HEK293T (cell line): ENCODE measurements around the gene INHBC.

ENCODE experiments used
- ARNT ChIP-seq: fragments of 450-650 bp; IDR thresholded peaks from 2 replicates; pipeline ENCODE4 v1.6.1; 2017; ENCODE audit warnings: mild to moderate bottlenecking
- BHLHE40 ChIP-seq: fragments of 450-650 bp; IDR thresholded peaks from 2 replicates; pipeline ENCODE4 v1.6.1; 2016; ENCODE audit warnings: mild to moderate bottlenecking, moderate library complexity, borderline replicate concordance
- CTBP1 ChIP-seq: fragments of 450-650 bp; IDR thresholded peaks from 2 replicates; pipeline ENCODE4 v1.6.1; 2016; ENCODE audit warnings: borderline replicate concordance
- ELF4 ChIP-seq: fragments of 450-650 bp; IDR thresholded peaks from 2 replicates; pipeline ENCODE4 v1.6.1; 2017; ENCODE audit warnings: antibody characterized with exemption
- FOXK2 ChIP-seq: fragments of 450-650 bp; IDR thresholded peaks from 2 replicates; pipeline ENCODE4 v1.6.1; 2016; ENCODE audit warnings: mild to moderate bottlenecking
- FOXM1 ChIP-seq: fragments of 450-650 bp; IDR thresholded peaks from 2 replicates; pipeline ENCODE4 v1.6.1; 2017; ENCODE audit warnings: mild to moderate bottlenecking, borderline replicate concordance
- HDGF ChIP-seq: fragments of 450-650 bp; IDR thresholded peaks from 2 replicates; pipeline ENCODE4 v1.6.1; 2017; ENCODE audit warnings: antibody characterized with exemption, borderline replicate concordance
- L3MBTL2 ChIP-seq: fragments of 450-650 bp; conservative IDR thresholded peaks from 2 replicates; pipeline ENCODE4 v1.6.1; 2016; ENCODE audit warnings: mild to moderate bottlenecking
- LEF1 ChIP-seq: fragments of 450-650 bp; IDR thresholded peaks from 2 replicates; pipeline ENCODE4 v1.6.1; 2017; ENCODE audit warnings: mild to moderate bottlenecking, borderline replicate concordance
- SP1 ChIP-seq: fragments of 450-650 bp; IDR thresholded peaks from 2 replicates; pipeline ENCODE4 v1.6.1; 2017
- SUZ12 ChIP-seq: fragments of 450-650 bp; IDR thresholded peaks from 2 replicates; pipeline ENCODE4 v1.6.1; 2016; ENCODE audit warnings: mild to moderate bottlenecking
- TARDBP ChIP-seq: fragments of 450-650 bp; IDR thresholded peaks from 2 replicates; pipeline ENCODE4 v1.6.1; 2016
- ZNF384 ChIP-seq: fragments of 450-650 bp; IDR thresholded peaks from 2 replicates; pipeline ENCODE4 v1.6.1; 2016
- TF ChIP-seq, protein P1 (sequence below): fragments of 450-650 bp; IDR thresholded peaks from 2 replicates; pipeline ENCODE4 v1.6.1; 2016

DNA sequence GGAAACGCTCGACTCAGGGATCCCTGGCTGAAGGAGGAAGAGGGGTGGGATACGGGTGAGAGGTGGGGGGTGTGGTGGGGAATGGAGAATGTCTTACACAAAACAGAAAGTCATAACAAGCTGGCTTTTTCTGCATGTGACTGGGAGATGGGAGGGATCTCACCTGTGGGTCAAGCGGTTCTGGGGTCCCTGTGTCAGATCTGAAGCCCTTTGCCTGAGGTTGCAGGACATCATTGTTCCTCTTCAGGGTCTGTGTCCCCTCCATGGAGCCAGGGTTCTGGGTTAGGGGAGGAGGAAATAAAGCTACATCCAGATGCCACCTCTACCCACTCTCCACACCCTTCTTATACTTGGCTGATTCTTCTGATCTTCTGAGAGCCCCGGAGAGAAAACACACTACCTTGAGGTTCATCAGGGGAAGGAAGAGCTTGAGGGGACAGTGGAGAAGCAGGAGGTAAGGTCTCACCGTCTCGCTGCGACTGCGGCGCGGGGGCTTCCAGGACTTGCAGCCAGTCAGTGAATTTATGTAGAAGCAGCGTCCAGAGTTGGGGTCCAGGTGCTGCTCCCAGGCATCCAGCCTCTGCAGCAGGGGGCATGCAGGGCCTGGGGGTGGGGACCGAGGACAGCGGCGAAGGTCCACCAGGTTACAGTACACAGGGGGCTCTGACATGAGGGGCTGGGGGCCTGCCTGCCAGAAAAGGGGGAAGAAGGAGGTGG is 42.6 kb downstream of the INHBC start:
- TF ChIP-seq, protein P1, sequence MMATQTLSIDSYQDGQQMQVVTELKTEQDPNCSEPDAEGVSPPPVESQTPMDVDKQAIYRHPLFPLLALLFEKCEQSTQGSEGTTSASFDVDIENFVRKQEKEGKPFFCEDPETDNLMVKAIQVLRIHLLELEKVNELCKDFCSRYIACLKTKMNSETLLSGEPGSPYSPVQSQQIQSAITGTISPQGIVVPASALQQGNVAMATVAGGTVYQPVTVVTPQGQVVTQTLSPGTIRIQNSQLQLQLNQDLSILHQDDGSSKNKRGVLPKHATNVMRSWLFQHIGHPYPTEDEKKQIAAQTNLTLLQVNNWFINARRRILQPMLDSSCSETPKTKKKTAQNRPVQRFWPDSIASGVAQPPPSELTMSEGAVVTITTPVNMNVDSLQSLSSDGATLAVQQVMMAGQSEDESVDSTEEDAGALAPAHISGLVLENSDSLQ: no peak
- no peak for TF ChIP-seq FOXM1
- TF ChIP-seq ELF4: no peak
- TF ChIP-seq BHLHE40: no peak
- no peak for TF ChIP-seq L3MBTL2
- TF ChIP-seq HDGF: no peak
- TF ChIP-seq SUZ12: no peak
- TF ChIP-seq TARDBP: no peak
- no peak for TF ChIP-seq ARNT
- no peak for TF ChIP-seq CTBP1
- no peak for TF ChIP-seq SP1
- no peak for TF ChIP-seq ZNF384
- no peak for TF ChIP-seq FOXK2
- TF ChIP-seq LEF1: no peak
